HG02973 (cell line): ENCODE measurements around the gene MYO3B.
"Not testable (repeated sequence)": the region's sequence is repeated elsewhere in the genome, so short reads cannot be mapped to it uniquely, and the experiment has no call there.

ENCODE experiments used
- ATAC-seq: cut with Tn5 transposase; IDR thresholded peaks from one replicate; pipeline ENCODE4 v1.9.1; 2021; ENCODE audit warnings: moderate library complexity; ENCODE audit not compliant: unreplicated experiment

The MYO3B gene

DNA sequence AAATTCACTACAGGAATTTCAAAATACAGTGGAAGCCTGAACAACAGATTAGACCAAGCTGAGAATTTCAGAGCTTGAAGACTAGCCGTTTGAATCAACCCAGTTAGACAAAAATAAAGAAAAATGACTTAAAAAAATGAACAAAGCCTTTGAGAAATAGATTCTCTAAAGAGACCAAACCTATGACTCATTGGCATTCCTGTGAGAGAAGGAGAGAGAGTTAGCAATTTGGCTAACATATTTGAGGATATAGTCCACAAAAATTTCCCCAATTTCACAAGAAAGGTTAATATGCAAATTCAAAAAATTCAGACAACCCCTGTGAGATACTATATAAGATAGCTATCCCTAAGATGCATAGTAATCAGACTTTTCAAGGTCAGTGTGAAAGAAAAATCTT lies 78.0 kb downstream of the MYO3B start:
- no peak for ATAC-seq

DNA sequence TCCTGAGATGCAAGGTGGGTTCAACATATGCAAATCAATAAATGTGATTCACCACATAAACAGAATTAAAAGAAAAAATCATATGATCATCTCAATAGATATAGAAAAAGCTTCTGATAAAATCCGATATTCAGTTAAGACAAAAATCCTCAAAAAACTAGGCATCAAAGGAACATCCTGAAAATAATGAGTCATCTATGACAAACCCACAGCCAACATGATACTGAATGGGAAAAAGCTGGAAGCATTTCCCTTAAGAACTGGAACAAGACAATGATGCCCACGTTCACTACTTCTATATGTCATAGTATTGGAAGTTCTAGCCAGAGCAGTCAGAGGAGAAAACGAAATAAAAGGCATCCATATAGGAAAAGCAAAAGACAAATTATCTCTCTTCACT lies 80.4 kb downstream of the MYO3B start:
- ATAC-seq = no peak

DNA sequence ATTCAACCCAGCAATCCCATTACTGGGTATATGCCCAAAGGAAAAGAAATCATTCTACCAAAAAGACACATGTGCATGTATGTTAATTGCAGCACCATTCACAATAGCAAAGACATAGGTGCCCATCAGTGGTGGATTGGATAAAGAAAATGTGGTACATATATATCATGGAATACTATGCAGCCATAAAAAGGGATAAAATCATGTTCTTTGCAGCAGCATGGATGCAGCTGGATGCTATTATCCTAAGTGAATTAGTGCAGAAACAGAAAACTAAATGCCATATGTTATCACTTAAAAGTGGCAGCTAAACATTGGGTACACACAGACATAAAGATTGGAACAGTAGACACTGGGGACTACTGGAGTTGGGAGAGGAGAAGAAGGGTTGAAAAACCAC lies 82.2 kb downstream of the MYO3B start:
- no peak for ATAC-seq

DNA sequence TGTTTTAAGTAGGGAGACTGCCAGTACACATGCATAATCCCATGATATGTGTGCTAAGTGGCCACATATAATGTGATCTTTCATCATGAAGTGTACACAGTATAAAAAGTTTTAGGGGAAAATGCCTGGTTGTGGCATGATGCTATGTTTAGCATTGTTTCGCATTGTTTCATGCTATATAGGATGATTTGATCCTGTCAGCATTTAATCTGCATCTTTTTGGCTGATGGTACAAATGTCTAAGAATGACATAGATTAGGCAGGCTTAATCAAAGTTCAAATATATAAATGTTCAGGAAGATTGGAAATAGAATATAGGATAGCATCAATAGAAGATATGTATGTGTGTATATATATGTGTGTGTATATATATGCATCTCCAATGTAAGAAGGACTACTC lies 83.6 kb downstream of the MYO3B start:
- ATAC-seq = no peak

DNA sequence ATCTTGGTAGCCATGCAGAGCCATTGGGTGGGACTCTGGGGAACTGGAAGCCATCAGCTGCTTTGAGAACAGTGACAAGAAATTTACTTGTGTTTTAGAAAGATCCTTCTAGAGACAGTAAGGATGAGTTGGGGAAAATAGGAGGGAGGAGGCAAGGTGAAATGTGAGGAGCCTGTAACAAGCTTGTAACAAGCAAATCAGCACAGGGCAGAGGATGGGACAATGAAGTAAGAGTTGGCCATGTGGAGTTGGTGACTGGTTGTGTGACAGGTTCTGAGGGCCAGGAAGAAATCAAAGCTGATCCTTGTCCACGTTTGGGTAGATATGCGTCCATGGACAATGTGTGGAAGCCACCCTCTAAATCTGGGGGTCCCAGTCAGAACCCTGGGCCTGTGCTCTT lies 84.4 kb downstream of the MYO3B start:
- ATAC-seq = no peak

DNA sequence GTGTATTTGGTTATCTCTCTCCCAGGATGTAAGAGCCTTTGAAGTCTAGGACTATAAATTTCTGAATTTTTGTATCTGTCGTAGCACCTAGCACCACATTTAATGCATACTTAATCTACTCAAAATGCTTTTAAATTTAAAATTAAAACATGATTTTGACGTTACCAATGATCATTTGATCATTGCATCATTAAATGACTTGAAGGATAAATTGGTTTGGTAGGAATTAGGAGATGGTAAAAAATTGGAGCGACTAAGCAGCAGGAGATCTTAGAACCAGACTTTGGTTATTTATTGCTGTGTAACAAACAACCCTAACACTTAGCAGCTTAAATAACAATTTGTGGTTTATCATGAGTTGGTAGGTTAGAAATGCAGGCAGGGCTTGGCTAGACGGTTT lies 84.9 kb downstream of the MYO3B start:
- no peak for ATAC-seq

DNA sequence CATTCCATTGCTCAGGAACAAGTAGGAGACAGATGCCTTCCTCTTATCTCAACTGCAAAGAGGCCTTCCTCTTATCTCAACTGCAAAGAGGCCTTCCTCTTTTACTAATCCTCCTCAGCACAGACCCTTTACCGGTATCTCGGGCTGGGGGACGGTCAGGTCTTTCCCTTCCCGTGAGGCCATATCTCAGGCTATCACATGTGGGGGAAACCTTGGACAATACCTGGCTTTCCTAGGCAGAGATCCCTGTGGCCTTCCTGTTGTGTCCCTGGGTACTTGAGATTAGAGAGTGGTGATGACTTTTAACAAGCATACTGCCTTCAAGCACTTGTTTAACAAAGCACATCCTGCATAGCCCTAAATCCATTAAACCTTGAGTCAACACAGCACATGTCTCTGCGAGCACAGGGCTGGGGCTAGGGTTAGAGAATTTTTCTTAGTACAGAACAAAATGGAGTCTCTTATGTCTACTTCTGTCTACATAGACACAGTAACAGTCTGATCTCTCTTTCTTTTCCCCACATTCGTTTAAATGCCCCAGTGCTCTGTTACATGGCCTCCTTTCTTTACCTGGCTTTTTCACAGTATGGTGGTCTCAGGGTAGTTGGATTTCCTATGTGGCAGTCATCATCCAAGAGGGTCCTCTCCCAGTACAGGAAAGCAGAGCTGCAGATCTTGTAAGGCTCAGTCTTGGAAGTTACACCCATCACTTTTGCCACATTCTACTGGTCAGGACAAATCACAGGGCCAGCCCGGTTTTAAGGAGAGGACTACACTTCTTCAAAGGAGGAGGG lies 86.0 kb downstream of the MYO3B start:
- ATAC-seq = not testable (repeated sequence)

DNA sequence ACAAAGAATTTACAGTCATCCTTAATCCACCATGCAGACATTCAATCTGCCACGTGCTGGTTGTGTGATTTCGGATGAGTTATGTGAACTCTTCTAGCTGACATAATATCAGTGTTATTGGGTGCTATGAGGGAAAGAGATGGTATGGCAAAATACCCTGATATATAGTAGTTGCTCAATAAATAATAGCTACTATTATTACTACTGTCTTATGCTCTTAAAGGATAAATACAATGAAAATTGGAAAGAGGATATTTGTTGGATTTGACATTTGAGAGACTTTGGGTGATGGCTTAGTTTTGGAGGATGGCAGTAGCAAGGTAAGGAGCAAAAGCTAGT lies 86.5 kb downstream of the MYO3B start:
- no peak for ATAC-seq

DNA sequence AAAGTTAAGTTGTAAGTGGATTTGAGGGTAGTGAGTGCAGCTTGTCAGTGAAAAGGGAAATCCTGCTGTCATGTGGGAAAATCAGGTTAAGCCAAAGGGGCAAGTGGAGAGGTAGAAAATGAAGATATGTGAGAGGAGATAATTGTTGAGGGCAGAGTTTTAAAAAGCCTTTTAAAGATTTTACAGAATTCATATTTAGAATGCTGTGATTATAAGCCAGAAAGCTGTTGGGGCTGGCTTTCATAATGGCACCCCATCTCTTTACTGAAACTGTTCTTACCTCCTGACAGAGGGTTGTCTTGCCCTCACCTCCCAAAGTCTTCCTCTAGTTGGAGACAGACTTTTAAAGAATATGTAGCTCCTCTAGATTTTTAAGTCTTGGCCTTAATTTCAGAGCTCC lies 86.9 kb downstream of the MYO3B start:
- ATAC-seq = no peak

DNA sequence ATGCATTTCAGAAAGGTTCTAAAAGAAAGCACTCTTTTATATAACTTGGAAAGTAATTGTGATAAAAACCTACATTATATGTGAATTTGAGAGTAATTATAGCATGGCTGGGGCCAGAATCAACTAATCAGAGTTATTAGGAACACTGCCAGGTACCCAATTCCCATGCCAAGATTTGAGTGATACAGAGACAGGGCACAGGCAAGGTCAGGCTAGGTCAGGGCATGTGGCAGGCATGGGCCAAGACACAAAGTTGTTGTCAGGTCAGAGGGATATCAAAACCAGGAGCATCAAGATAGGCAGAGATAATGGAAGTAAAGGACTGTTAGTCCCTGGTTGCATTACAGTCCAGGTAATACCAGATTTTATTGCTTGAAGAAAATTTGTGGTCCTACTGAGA lies 87.4 kb downstream of the MYO3B start:
- ATAC-seq = no peak

DNA sequence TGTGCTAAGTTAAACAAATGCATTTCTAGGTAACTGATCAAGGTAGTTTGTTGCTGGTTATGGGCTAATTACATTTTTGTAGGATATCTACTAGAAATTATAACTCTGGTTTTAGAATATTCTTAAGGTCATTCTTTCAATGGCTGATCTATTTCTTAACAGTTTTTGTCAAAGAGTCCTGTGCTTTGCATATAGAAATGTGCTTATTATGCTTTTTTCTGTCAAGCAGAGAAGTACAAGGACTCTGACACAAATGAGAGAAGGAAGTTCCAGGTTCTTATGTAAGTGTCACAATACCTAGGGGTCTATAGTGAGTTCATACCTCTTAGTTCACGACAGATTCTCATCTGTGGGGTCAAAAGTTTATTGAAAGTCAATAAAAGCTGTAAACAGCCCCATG lies 88.4 kb downstream of the MYO3B start:
- ATAC-seq = no peak

DNA sequence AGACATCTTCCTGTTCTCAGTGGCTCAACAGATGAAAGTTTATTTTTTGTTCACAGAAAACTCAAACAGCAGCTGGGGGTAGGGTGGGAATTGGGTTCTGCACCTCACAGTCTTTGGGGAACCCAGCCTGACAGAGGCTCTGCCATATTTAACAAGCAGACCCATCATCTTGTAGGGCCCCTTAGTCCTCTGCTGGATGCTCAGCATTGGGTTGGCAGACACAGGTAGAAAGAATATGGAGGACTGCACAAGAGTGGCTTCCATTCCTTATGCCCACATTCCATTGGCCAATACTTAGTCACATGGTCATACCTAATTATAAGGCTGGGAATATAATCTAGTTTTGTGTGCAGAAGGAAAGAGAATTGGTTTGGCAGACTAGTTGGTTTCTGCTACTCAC lies 89.1 kb downstream of the MYO3B start:
- ATAC-seq = no peak

DNA sequence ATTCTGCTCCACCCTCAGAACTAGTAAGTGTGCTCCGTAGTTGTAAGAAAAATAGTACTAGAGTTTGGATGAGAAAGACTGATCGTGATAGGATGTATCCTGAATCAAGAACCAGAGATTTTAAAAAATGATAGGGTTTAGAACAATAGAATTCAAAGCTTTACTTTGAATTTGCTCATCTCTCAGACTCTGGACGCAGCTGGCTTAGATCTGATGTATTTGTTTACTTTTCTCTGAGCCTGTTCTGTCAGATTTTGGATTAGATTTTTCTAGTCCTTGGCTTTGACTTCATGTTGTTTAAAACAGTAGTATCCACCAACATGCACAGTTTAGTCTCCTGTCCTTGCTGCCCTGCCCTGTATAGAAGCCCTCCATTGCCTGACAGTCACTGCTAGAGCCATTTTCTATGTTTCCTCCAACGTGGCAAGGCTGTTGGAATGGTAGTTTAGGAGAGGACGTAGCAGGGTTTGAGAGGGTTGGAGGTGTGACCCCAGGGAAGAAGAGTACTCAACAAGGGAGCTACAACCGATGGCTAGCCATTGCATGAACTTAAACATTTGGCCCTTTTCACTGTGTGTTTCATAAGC lies 92.4 kb downstream of the MYO3B start:
- ATAC-seq = no peak

DNA sequence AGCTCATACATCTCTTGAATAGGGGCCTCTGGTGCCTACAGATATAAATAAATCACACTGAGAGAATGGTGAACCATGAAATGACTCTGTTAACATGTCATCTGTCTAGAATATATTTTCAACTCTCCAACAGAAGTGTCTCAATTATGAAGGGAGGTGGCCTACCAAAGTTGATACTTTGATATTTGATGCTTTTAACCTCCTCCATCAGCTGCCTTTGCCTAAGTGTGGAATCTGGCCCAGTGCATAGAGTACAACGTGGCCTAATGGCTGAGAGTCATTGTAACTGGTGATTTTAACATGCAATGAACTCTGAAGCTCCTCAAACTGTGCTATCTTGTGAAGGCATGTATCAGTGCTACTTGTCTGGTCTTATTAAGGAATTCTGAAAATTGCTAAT lies 93.4 kb downstream of the MYO3B start:
- no peak for ATAC-seq

DNA sequence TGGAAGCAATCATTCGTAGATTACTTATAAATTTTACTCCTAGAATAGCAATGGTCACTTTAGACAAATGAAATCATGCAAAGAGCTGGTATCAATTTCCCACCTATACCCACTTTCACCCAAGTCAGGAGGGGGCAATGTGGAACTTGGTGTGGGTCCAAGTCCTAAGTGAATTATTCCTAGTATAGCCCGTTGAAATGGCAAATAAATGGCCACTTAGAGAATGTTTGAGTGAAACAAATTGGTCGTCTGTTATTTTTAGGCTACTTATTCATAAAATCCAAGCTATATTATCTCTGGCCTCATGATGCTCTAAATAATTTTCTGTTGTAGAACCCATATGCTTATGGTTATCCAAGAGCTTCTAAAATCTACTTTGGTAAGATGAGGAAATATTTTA lies 98.1 kb downstream of the MYO3B start:
- ATAC-seq = no peak

DNA sequence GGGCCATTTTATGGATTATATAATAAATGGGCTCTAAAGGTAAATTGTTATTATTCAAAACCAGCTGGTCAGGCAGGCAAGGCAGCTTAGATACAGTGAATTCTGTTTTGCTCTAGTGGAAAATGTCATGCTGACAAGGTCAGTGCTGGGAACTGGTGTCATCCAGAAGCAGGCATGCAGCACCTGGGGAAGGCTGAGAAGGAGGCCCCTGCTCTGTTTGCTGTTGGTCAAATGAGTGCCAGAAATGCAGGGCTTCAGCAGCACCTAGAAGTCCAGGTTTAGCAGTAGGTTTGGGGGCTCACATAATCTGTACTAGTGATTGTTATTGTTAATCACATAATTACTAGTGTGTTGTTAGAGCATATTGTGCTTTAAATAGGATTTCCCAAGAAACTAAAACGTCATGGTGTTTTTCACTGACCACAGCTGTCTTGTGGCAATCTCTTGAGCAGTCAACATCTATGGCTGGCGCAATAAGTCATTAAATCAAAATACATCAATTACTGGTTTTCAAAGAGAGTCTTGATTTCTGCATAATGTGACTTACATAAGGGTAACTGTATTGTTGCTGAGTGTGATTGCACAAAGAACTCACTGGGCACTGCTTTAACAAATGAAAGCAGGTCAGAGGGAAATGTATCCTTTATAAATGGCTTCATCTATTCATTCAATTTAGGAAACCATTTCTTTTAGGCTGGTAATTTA lies 99.1 kb downstream of the MYO3B start:
- no peak for ATAC-seq

DNA sequence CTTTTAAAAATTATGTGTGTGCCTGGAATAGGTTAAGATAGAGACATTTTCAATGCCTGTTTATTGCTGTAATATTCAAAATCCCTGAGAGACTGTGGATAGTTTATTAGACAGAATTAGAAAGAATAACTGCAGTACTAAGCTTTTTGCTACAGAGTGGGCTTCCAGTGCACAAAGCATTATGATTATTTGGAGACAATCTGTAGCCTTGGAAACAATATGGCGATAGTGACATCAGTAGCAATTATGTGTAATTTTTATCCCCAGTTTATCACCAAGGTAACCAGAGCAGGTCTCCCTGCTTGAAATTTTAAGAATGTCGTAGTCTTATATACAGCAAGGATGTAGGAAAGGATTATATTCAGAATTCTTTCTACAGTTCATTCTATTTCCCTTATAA lies 100.0 kb downstream of the MYO3B start:
- no peak for ATAC-seq

DNA sequence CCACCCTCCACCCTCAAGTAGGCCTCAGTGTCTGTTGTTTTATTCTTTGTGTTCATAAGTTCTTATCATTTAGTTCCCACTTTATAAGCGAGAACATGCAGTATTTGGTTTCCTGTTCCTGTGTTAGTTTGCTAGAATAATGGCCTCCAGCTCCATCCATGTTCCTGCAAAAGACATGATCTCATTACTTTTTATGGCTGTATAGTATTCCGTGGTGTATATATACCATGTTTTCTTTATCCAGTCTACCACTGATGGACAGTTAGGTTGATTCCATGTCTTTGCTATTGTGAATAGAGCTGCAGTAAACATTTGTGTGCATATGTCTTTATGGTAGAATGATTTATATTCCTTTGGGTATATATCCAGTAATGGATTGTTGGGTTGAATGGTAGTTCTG lies 101.7 kb downstream of the MYO3B start:
- ATAC-seq = not testable (repeated sequence)

DNA sequence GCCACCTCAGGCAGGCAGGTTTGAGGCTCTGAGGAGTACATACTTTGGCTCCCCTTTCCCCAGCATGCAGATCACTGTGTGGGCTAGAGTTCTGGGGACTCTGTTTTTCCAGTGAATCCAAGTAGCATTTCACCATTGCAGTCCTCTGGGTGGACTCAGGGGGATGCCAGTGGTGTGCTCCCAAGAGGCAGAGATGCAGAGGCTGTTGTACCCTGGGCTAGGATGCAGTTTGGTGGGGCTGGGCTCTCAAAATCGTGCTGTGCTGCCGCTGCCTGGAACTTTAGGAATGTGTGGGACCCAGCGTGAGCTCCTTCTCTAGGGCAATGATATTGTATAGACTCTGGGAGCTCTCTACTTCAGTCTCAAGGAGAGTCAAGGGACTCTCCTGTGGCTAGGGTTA lies 104.9 kb downstream of the MYO3B start:
- no peak for ATAC-seq

DNA sequence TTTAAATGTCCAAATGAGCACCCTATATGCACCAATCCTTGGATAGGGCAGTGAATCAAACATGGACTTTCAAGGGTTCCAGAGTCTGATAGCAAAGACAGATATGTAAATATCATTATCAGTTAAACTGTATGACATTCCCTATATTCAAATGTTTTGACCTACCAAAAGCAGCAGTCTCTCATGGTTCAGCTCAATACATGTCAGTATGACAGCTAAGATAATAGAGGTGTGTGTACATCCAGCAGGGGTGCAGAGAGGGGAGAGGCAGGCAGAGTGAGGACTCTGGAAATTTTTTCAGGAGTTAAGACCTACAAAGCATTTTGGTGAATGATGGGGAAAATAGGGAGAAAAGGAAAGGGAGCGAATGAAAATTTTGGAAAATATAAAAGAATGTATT lies 106.3 kb downstream of the MYO3B start:
- no peak for ATAC-seq

DNA sequence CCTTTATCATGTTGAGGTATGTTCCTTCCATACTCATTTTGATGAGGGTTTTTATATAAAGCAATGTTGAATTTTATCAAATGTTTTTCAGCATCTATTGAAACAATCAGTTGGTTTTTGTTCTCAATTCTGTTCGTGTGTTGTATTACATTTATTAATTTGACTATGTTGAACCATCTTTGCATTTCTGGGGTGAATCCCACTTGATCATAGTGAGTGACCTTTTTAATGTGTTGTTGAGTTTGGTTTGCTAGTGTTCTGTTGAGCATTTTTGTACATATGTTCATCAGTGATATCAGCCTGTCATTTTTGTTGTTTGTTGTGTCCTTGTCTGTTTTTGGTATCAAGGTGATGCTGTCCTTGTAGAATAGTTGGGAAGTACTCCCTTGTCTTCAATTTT lies 110.9 kb downstream of the MYO3B start:
- no peak for ATAC-seq

DNA sequence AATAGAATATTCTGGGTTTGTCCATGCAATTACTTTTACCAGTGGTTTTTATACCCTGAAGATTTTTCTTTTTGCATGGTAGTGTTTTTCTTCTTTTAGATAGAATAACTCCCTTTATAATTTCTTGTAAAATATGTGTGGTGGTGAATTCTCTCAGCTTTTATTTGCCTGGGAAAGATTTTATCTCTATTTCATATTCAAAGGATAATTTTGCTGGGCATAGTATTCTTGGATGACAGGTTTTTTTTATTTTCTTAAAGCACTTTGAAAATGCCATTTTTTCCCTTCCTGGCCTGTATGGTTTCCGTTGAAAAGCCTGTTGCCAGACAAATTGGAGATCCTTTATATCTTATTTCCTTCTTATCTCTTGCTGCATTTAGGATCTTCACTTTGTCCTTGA lies 113.5 kb downstream of the MYO3B start:
- no peak for ATAC-seq
